ENCODE measurements around the gene KIAA1328.

Gene KIAA1328

GRCh38 chr18:36885981-36886380, 57.1 kb downstream of the KIAA1328 start:
- Histone ChIP-seq H3K27ac (no peak overlapping the region), H3K36me3 (ENCODE audit: control insufficient read depth, insufficient read depth, low read length) (no peaks in the 10 kb centered on the region), H3K9ac (no peak overlapping the region), H3K4me2 (ENCODE audit: low read length) (no peak overlapping the region), H3K27me3 (ENCODE audit: control insufficient read depth, insufficient read depth, low read length) (no peaks in the 10 kb centered on the region), H3K79me2 (no peaks in the 10 kb centered on the region), H3K4me1 (no peaks in the 10 kb centered on the region), H2AFZ (no peak overlapping the region), H3K9me3 (ENCODE audit: control insufficient read depth, low read length) (no peaks in the 10 kb centered on the region), H3K4me3 (ENCODE audit: low read depth, low read length) (no peak overlapping the region)
- no peak for TF ChIP-seq CTCF (IDR thresholded peaks at IDR 0.05)

GRCh38 chr18:36887114-36887513, 58.2 kb downstream of the KIAA1328 start:
- Histone ChIP-seq H3K4me1 (no peaks in the 10 kb centered on the region), H3K27ac (no peak overlapping the region), H3K79me2 (no peaks in the 10 kb centered on the region), H3K4me3 (ENCODE audit: low read depth, low read length) (no peak overlapping the region), H2AFZ (no peak overlapping the region), H3K4me2 (ENCODE audit: low read length) (no peak overlapping the region), H3K9me3 (ENCODE audit: control insufficient read depth, low read length) (no peaks in the 10 kb centered on the region), H3K36me3 (ENCODE audit: control insufficient read depth, insufficient read depth, low read length) (no peaks in the 10 kb centered on the region), H3K9ac (no peak overlapping the region), H3K27me3 (ENCODE audit: control insufficient read depth, insufficient read depth, low read length) (no peaks in the 10 kb centered on the region)
- no peak for TF ChIP-seq CTCF (IDR thresholded peaks at IDR 0.05)

GRCh38 chr18:36887864-36888263, 58.9 kb downstream of the KIAA1328 start:
- no peak overlapping the region for H2AFZ ChIP-seq
- no peaks in the 10 kb centered on the region for H3K27me3 ChIP-seq (ENCODE audit: control insufficient read depth, insufficient read depth, low read length)
- no peak overlapping the region for H3K9ac ChIP-seq
- H3K4me1 ChIP-seq = no peaks in the 10 kb centered on the region
- no peaks in the 10 kb centered on the region for H3K79me2 ChIP-seq
- no peak overlapping the region for H3K4me2 ChIP-seq (ENCODE audit: low read length)
- no peak for TF ChIP-seq CTCF (IDR thresholded peaks at IDR 0.05)
- no peak overlapping the region for H3K27ac ChIP-seq
- no peaks in the 10 kb centered on the region for H3K36me3 ChIP-seq (ENCODE audit: control insufficient read depth, insufficient read depth, low read length)
- H3K9me3 ChIP-seq (ENCODE audit: control insufficient read depth, low read length) = no peaks in the 10 kb centered on the region
- H3K4me3 ChIP-seq (ENCODE audit: low read depth, low read length) = no peak overlapping the region

GRCh38 chr18:36888778-36889177, 59.9 kb downstream of the KIAA1328 start:
- Histone ChIP-seq H3K27ac (no peak overlapping the region), H3K27me3 (ENCODE audit: control insufficient read depth, insufficient read depth, low read length) (no peaks in the 10 kb centered on the region), H3K4me1 (no peaks in the 10 kb centered on the region), H3K9ac (no peak overlapping the region), H3K4me2 (ENCODE audit: low read length) (no peak overlapping the region), H3K36me3 (ENCODE audit: control insufficient read depth, insufficient read depth, low read length) (no peaks in the 10 kb centered on the region), H2AFZ (no peak overlapping the region), H3K9me3 (ENCODE audit: control insufficient read depth, low read length) (no peaks in the 10 kb centered on the region), H3K79me2 (no peaks in the 10 kb centered on the region), H3K4me3 (ENCODE audit: low read depth, low read length) (no peak overlapping the region)
- no peak for TF ChIP-seq CTCF (IDR thresholded peaks at IDR 0.05)

GRCh38 chr18:36889321-36889720, 60.4 kb downstream of the KIAA1328 start:
- no peaks in the 10 kb centered on the region for H3K4me1 ChIP-seq
- no peak for TF ChIP-seq CTCF (IDR thresholded peaks at IDR 0.05)
- no peak overlapping the region for H2AFZ ChIP-seq
- H3K9me3 ChIP-seq (ENCODE audit: control insufficient read depth, low read length) = no peaks in the 10 kb centered on the region
- H3K36me3 ChIP-seq (ENCODE audit: control insufficient read depth, insufficient read depth, low read length) = no peaks in the 10 kb centered on the region
- no peak overlapping the region for H3K4me3 ChIP-seq (ENCODE audit: low read depth, low read length)
- H3K79me2 ChIP-seq = no peaks in the 10 kb centered on the region
- no peak overlapping the region for H3K27ac ChIP-seq
- H3K4me2 ChIP-seq (ENCODE audit: low read length) = no peak overlapping the region
- H3K27me3 ChIP-seq (ENCODE audit: control insufficient read depth, insufficient read depth, low read length) = no peaks in the 10 kb centered on the region
- no peak overlapping the region for H3K9ac ChIP-seq
